Measurements from ENCODE around the gene EIF3D.

EIF3D gene

GRCh38 chr22:36528795-36529751 lies at the start of gene EIF3D:
Gene EIF3D, minus strand, starts transcription at chr22:36529166. Its CDS starts 3,045 bp downstream, at chr22:36526121.
- DNase-seq (ENCODE audit: low read depth in 2 of 2) = peak; percentile 96 to 97

- no peak for DNase-seq (ENCODE audit: low read depth in 2 of 2)
Measured at GRCh38 chr22:36578619-36579018, 49.7 kb upstream of the EIF3D start.

GRCh38 chr22:36577019-36577418 lies 48.1 kb upstream of the EIF3D start:
- no peak for DNase-seq (ENCODE audit: low read depth in 2 of 2)

DNA sequence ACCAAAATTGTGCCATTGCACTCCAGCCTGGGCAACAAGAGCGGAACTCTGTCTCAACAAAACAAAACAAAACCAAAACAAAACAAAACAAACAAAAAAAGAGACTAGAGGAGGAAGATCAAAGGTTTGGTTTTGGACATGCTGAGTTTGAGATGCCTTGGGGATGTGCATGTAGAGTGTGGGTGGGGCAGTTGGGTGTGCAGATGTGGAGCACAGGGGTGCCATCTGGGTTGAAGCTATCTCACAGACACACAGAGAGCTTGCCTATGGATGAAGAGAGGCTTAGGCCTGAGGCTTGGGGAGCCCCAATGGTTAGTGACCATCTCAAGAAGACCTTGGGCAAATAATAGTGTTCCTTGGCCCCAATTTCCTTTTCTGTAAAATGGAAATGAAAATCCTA lies 45.8 kb upstream of the EIF3D start:
- DNase-seq (ENCODE audit: low read depth in 2 of 2) = no peak

GRCh38 chr22:36573815-36574363 lies 44.9 kb upstream of the EIF3D start:
- no peak for DNase-seq (ENCODE audit: low read depth in 2 of 2)

GRCh38 chr22:36571991-36572390 lies 43.0 kb upstream of the EIF3D start:
- DNase-seq (ENCODE audit: low read depth in 2 of 2) = no peak

GRCh38 chr22:36569999-36570398 lies 41.0 kb upstream of the EIF3D start:
- DNase-seq (ENCODE audit: low read depth in 2 of 2) = no peak

- no peak for DNase-seq (ENCODE audit: low read depth in 2 of 2)
Measured at GRCh38 chr22:36568846-36569245, 39.9 kb upstream of the EIF3D start.

DNA sequence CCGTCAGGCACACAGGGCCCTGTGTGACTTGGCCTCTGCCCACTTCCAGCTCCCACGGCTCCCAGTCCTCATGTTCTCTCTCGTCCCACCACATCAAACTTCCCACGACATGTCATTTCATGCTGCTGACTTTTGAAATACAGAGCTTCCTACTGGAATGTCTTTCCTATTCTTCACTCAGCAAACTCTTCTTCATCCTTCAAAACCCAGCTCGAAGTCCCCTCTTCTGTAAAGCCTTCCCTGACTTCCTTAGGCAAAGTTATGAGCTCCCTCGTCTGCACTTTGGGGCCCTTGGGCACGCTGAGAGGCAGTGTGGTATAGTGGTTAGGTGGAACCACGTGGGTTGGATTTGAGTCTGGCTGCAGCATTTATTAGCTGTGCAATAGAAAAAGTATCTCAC lies 37.8 kb upstream of the EIF3D start:
- DNase-seq (ENCODE audit: low read depth in 2 of 2) = no peak

DNA sequence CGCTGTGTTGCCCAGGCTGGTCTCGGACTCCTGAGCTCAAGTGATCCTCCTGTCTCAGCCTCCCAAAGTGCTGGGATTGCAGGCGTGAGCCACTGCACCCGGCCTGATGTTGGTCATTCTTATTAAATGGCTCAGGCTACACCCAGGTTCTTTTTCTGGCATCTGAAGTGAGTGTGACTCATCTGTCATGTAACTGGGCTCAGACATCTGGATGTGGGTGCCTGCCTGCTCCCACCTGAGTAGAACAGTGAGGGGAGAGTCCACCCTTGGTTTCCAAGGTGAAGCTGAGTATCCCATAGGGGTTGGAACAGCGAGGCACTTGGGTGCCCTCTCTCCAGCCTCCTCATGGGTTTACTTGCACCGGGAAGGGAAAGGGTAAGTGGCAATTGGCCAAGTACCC lies 36.7 kb upstream of the EIF3D start:
- DNase-seq (ENCODE audit: low read depth in 2 of 2) = no peak

DNA sequence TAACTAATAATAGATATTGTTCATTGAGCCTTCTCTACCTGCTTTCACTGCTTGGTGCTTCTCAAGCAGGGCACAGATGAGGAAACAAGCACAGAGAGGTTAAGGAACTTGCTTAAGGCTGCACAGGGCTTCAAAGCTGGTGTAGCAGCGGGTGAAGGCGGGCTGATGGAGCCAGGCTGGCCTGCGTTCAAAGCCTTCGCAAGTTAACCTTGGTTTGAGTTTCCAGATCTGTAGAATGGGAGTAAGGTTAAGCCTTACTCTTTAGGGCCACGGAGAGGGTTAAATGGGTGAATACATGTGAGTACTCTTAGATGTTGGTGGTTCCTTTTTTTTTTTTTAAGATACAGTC lies 36.2 kb upstream of the EIF3D start:
- DNase-seq (ENCODE audit: low read depth in 2 of 2) = no peak

GRCh38 chr22:36564422-36565158 lies 35.6 kb upstream of the EIF3D start:
- DNase-seq (ENCODE audit: low read depth in 2 of 2) = no peak

GRCh38 chr22:36563898-36564297 lies 34.9 kb upstream of the EIF3D start:
- no peak for DNase-seq (ENCODE audit: low read depth in 2 of 2)

DNA sequence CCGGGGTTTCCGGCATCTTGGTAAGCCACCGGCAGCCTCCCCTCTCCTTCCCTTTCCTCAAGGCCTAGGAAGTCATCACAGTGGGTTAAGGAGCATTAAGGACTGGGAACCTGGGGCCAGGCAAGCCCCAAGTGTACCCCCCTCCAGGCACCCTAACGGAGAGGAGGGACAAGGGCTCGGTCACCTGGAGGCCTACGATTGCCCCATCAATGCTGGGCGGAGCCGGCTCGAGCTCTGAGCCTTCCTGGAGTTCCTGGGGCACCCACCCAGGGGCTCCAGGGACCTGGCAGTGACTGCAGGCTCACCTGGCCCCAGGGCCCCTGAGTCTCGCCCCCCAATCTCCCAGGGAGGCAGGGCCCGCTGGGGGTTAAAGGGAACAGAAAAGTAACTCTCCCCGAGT lies 34.5 kb upstream of the EIF3D start:
- DNase-seq (ENCODE audit: low read depth in 2 of 2) = no peak

DNA sequence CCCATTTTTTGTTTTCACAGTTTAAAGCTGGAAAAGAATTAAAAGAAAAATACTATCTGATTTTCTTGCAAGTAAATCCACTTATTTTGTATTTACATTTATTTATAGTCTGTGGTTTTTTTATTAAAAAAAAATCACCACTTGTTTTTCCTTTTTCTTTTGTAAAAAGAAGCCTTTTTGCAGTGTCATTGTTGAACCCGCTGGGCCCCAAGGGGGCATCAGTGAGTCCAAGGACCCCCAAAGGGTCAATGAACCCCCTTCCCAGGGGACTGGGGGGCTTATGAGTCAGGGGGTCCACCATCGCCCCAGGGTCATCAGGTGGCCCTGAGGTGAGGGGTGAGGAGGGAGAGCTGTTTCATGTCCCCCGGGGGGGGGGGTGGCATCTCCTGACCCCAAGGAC lies 34.0 kb upstream of the EIF3D start:
- DNase-seq (ENCODE audit: low read depth in 2 of 2) = no peak

GRCh38 chr22:36562261-36562835 lies 33.4 kb upstream of the EIF3D start:
- DNase-seq (ENCODE audit: low read depth in 2 of 2) = no peak

DNA sequence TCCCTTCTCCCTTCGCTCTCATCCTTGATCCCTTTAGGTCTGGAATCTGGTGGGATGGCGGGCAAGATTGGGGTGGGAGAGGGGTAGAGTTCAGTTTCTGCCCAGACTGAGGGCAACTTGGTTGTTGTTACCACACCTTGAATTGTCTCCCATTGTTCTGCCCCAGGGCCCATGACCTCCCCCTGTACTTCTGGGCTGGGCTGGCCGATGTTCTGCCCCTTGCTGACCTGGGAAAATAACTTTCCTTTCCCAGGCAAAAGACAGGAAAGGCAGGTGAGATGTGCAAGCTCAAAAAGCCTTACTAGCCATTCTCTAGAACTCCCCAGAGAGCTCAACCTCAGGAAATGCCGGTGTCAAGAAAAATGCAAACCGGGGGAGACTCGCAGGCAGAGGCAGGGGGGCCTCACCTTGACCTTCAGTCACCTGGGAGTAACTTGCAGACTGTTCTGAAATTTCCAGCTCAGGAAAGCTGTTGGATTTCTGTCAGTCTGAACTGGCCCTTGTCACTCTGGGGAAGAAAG lies 32.4 kb upstream of the EIF3D start:
- DNase-seq (ENCODE audit: low read depth in 2 of 2) = no peak

- no peak for DNase-seq (ENCODE audit: low read depth in 2 of 2)
Measured at GRCh38 chr22:36560001-36560400, 31.0 kb upstream of the EIF3D start.

GRCh38 chr22:36554098-36554497 lies 25.1 kb upstream of the EIF3D start:
- DNase-seq (ENCODE audit: low read depth in 2 of 2) = no peak

- no peak for DNase-seq (ENCODE audit: low read depth in 2 of 2)
Measured at GRCh38 chr22:36552289-36552688, 23.3 kb upstream of the EIF3D start.

- no peak for DNase-seq (ENCODE audit: low read depth in 2 of 2)
Measured at GRCh38 chr22:36550701-36551495, 21.9 kb upstream of the EIF3D start.
